Stimulated activated CD4-positive, alpha-beta T cell treated with anti-CD3 and anti-CD28 coated beads, TNF-alpha, amount 100 ng/mL, for 4 hours (primary cell): ENCODE measurements around the gene SEC62.
"Not testable (repeated sequence)": the region's sequence is repeated elsewhere in the genome, so short reads cannot be mapped to it uniquely, and the experiment has no call there.

ENCODE experiments used
- DNase-seq, 3 experiments: peaks; one replicate each; pipeline ENCODE4 v3.0.0-alpha.2; 2020; ENCODE audit warnings: low read depth in 3 of 3

The SEC62 gene

DNA sequence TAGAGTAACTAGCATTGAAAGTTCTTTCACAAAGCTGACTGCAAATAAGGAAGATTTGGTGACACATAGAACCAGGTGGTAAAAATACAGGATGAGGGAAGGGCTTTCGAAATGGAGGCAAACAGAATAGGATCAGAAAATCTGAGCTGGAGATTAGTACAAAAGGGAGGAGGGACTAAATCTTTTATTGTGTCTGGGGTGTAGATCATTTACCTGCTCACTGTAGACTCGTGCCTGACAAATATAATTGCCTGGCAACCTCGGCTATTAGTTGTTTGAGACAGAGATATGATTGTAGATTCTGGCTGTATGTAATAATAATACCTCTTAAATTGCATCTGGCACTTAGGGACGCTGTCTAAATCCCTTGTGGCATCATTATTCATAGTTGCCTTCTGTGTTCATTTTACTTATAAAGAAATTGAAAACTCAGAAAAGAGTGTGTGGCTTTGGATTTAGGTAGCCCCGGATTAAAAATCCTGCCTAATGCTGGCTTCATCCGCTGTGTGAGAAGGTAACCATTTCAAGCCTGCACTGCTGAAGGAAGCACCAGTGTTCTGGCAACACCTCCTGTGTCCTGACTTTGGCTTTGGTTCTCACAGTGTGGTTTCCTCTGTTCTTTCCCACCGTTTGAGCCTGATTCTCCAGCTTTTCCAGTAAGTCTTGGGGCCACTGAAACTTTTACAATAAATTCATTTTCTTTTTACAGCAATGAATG lies 46.2 kb downstream of the SEC62 start:
- no peak for DNase-seq

DNA sequence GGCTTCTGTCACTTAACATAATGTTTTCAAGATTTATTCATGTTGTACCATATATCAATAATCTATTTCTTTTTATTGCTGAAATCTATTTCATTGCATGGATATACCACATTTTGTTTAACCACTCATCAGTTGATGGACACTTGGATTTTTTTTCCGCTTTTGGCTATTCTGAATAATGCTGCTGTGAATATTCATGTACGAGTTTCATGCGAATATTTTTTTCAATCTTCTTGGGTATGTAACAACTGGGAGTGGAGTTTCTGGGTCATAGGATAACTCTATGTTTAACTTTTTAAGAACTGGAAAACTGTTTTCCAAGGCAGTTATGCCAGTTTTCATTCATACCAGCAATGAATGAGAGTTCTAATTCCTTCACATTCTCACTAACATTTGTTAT lies 49.5 kb downstream of the SEC62 start:
- no peak for DNase-seq

DNA sequence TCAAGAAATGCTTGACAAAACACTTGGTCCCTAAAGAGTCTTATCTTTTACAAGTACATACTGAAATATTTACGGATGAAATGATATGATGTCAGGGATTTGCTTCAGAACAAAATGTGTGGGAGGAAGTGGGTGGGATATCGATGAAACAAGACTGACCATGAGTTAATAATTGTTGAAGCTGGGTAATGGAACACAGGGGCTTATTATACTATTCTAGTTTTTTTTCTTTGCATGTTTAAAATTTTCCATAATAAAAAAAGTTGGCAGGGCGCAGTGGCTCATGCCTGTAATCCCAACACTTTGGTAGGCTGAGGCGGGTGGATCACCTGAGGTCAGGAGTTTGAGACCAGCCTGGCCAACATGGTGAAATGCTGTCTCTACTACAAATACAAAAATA lies 52.7 kb downstream of the SEC62 start:
- DNase-seq = not testable (repeated sequence)

DNA sequence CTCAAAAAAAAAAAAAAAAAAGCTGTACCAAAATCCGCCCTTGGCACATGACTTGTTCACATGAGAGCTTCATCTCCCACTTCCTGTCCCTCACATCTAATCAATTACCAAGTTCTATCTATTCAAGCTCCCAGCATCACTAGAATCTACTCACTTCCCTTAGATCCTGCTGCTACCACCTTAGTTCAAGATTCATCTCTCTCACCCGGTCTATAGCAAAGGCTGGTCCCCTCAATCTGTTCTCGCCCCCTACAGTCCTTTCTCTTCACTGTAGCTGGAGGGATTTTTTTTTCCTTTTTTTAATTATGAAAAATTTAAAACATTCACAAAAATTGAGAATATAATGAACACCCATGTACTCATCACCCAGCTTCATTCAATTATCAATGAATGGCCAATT lies 54.5 kb downstream of the SEC62 start:
- DNase-seq = no peak

DNA sequence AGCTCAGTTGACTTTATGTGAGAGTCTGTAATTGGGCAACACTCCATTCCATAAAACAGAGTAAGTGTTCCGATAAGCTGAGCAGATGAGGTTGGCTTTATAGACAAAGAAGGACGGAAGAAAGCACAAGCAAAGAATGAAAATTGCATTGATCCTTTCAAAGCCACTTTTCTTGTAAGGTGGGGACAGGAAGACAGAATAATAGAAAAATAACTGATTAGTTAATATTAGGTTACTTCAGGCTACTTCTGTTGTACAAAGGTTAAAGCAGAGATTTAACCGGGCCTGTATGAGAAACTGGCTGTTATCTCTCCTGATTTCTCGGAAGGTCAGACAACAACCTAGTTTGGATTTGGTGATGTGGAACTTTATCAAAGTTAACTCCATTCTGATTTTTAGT lies 55.7 kb downstream of the SEC62 start:
- DNase-seq = no peak

DNA sequence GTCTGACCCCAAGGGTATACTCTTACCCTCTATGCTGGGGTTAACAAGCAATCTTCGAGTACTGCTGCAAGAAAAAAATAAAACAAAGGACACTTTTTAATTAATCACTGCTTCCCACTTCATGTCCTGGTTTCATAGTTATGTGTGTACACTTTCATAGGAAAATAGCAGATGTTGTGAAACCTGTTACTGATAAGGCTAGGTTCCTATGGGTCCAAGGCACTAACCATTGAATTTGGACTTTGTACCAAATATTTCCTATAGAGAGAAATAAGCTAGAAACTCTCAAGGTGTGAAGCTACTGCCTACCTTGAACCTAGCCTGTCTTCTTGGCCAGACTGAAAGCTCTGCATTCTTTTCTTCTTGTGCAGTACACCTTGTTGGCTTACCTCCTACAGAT lies 56.6 kb downstream of the SEC62 start:
- no peak for DNase-seq

DNA sequence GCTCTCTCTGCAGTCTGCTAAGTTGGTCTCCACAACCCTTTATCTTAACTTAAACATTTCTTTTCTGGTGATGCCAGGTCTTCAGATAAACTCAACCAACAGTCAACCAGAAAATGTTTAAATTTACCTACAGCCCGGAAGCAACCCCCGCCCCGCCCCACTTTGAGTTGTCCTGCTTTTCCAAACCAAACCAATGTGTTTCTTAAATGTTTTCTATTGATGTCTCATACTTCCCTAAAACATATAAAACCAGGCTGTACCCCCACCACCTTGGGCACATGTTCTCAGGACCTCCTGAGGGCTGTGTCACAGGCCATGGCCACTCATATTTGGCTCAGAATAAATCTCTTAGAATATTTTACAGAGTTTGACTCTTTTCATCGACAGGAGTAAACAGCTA lies 58.0 kb downstream of the SEC62 start:
- DNase-seq = no peak

DNA sequence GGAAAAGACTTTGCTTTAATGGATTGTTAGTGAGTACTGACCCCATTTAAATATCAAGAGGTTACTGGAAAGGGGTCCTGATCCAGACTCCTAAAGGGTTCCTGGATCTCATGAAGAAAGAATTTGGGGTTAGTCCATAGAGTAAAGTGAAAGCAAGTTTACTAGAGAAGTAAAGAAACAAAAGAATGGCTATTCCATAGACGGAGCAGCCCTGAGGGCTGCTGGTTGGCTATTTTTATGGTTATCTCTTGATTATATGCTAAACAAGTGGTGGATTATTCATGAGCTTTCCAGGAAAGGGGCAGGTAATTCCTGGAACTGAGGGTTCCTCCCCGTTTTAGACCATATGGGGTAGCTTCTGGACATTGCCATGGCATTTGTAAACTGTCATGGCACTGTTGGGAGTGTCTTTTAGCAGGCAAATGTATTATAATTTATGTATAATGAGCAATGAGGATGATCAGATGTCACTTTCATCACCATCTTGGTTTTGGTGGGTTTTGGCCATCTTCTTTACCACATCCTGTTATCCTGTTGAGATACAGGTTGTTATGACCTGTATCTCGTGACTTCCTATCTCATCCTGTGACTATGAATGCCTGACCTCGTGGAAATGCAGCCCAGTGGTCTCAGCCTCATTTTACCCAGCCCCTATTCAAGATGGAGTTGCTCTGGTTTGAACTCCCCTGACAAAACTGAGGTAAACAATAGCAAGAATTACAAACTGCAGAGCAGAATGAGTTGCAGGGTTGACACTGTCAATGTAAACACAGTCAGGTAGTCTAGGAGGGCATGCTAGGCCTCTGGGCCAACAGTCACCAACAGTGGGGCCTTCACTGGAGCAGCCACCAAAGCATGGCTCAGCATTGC lies 60.9 kb downstream of the SEC62 start:
- DNase-seq = no peak

DNA sequence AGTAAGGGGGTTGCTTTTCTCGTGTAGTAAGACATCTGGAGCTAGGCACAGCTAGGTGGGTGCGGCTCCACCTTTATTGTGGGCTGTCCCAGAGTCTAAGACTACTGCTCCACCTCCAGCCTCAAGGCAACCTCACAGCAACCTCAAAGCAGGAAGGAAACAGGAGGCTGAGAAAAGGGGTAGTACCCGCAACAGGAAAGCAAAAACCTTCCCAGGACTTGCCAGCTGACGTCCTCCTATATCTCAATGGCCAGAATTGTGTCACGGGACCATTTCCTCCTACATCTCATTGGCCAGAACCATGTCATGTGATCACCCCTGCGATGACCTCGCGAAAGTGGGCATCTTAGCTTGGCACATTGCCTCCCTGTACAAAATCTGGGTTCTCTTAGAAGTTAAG lies 66.9 kb downstream of the SEC62 start:
- DNase-seq = no peak

DNA sequence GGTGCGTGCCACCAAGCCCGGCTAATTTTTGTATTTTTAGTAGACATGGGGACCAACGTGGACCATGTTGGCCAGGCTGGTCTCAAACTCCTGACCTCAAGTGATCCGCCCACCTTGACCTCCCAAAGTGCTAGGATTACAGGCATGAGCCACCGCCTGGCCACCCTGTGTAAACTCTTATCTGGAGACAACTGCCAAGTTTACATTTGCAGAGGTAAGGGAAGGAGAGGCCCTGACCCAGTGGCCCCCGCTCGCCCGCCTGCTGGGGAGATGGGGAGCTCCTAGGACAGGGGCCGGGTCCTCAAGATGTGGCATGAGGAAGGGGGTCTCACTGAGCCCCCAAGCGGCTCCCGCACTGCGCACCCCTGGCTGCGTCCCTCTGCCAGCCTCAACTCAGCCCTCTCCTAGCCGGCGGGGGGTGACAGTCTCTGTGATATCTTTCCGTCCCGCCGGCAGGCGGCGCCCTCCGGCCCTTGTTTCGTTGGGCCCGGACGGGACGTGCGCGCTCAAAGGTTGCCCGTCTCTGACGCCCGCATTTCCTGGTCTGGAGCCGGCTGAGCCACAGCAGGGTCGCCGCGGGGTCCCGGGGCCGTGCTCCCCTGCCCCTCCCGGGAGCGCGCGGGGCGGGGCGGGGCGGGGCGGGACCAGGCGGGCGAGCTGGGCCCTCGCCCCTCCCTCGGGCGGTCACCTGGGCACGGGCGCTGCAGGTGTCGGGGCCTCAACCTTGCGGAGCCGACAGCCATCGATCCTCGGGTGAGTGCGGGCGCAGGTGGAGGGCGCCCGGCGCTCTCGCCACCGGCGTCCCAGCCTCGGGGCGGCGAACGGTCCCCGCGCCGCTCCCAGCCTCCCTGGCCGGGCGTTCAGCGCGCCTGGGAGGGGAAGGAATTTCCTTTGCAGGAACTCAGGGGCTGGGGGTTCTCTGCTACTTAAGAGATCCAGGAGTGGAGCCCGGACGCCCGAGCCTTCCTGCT lies 71.1 kb downstream of the SEC62 start, which contains the start of gene GPR160:
GPR160 (plus strand) TSS at position 533 of the 971 bp plus-strand sequence. CDS start 45,978 bp downstream, outside the sequence.
- DNase-seq = peak; percentile 54 to 76 (median 55)

DNA sequence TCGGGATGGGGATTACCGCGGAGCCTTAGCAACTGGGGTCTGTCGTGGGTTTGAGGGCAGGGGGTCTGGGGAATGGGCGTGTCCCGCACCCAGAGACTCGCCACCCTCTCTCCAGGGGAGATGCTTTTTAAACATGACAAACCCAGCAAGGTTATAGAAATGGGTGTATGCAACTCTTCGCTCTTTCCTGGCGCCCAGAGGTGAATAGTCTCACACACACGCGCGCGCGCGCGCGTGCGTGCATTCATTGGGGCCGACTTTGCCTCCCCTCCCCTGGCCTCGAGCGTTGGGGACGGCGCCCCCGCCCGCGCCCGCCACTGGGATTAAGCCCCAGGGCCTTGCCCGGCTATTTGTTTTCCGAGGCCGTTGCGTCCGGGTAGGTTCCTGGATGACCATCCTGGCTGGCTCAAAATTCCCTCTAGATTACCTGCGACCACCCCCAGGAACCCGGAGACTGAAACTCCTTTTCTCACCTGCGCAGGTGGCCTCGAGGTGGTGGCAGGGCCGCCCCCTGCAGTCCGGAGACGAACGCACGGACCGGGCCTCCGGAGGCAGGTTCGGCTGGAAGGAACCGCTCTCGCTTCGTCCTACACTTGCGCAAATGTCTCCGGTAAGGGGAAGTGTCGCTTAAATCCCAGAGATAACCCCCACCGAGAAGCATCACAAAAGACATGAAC lies 72.0 kb downstream of the SEC62 start:
- DNase-seq = no peak

DNA sequence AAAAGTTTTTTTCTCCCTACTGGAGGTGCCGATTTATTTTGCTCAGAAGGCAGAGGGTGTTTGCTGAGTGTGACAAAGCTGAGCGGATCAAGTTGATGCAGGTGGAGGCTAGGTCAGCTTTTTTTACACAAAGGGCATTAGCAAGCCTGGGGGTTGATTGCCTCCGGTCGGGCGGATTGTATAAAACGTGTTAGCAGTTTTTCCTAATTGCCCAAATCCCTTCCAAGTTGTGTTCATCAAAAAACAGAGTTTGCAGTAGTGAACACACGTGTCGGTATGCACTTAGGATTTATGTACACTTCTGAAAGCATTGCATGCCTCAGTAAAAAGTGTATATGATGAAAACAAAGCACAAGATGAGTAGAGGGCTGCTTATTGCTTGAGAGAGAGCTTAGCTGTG lies 73.8 kb downstream of the SEC62 start:
- no peak for DNase-seq

DNA sequence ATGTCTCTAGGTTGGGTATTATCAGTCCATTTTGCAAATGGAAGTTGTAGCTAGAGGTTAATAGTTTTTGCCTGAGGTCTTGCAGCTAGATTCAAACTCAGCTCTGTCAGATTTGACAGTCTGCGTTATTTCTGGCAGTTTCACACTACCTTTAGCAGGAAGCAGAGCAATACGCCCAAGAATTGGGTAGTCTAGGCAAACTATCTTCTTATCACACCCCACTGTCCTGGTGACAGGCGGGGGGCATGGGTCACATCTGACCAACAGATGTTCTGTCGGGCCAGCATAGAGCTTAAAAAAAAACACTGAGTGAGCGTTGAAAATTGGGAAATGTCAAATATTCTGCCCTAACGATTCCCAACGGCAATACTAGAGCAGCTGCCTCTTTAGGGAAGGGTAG lies 76.9 kb downstream of the SEC62 start:
- DNase-seq = no peak

DNA sequence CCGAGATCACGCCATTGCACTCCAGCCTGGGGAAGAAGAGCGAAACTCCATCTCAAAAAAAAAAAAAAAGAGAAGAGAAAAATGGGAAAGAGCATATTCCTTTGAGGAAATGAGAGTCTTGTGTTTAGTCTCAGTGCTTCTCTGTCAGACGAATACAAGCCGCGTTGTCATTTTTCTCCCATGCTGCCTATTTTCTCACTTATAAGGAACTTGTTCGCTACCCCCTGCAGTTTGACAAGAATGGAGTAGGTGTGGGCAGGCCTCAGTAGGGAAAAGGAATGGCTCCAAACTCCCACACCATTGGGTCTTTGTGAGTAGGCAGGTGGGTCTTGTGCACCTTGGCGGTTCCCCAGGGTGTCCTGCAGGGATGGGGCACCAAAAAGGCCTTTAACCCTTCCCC lies 77.7 kb downstream of the SEC62 start:
- no peak for DNase-seq

DNA sequence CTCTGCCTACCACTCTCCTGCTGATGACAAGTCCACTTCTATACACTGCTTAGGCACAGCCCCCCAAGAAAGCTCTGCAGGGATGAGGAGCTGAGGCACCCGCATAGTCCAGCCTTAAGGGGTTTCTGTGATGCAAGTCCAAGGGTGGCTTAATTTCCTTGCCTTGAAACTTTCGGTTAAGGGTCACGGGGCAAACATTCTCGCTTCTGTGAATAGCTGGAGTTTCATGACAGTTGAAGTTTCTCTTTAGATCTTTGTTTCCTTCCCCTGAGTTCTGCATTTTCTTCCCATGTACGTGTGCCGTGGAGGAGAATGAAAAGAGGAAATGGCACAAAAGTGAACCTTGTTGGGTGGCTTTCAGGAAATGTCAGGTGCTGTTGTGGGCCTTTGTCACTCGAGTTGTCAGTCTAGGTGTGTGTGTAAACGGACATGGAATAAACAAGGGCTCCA lies 78.2 kb downstream of the SEC62 start:
- DNase-seq = no peak

DNA sequence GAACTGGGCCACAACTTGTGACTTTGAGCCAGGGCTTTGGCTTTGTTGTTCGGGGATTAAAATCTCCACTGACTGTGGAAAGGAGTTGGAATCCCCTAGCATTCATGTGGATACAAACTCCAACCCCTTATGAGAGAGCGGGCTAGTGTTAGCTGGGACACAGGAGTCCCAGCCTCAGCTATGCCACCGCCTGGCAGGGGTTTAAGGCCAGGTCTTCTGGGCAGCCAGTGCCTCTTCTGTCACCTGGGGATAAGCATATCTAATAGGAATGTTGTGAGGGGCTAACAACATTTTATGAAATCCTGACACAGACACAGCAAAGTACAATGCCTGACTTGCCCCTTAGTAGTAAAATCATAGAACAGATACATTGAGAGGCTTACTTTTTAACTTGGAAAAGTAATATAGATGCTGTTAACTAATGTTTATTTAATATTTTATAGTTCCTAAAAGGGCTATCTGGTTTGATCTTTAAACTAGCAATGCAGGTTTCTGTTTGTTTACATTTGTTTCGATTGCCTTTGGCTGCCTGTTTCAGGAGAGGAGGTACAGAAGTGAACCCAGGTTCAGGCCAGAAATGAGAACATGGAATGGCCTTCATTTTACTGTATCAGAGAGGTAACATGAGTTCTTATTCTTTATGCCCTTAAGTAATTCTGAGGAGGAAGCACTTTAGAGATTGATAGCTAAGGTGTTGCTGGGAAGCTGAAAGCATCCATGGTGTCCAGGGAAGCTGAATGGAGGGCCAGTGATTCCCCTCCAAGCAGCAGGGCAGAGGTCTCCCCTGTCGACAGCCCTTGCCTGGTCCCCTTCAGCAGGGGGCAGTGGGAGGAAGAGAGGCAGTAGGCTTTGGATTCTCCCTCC lies 79.9 kb downstream of the SEC62 start:
- DNase-seq = no peak

DNA sequence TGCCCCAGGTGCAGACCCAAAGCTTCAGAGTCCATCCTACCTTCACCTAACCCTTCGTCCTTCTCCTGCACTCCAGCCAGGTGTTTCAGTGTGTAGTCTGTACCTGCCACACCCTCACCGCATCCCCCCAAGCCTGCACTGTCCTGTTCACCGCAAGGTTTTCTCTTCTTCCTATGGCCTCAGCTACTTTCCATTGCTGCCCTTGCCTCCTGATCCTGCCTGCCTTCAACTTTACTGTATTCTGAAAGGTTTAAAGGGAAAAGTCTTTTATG lies 80.5 kb downstream of the SEC62 start:
- no peak for DNase-seq
